BE2C (cell line): ENCODE data around the gene TSPAN32.
"Not testable (repeated sequence)": the region's sequence is repeated elsewhere in the genome, so short reads cannot be mapped to it uniquely, and the experiment has no call there.

Source experiments
- DNase-seq: peaks from one replicate; pipeline ENCODE4 v3.0.0-alpha.2; 2020
- H3K27me3 ChIP-seq: fragments of 250-450 bp; sonication (Bioruptor Pico); 2 replicates; pipeline ENCODE4 v1.5.1; 2020; ENCODE audit warnings: mild to moderate bottlenecking
- H3K36me3 ChIP-seq: fragments of 250-450 bp; sonication (Bioruptor Pico); 2 replicates; pipeline ENCODE4 v1.5.1; 2020; ENCODE audit warnings: mild to moderate bottlenecking
- H3K4me1 ChIP-seq: fragments of 250-450 bp; sonication (Bioruptor Pico); 2 replicates; pipeline ENCODE4 v1.5.1; 2020
- H3K4me3 ChIP-seq: 2 replicates; pipeline ENCODE4 v1.5.1; 2011; ENCODE audit warnings: low read depth, low read length
- H3K9me3 ChIP-seq: fragments of 250-450 bp; sonication (Bioruptor Pico); 2 replicates; pipeline ENCODE4 v1.5.1; 2020
- CTCF ChIP-seq: IDR thresholded peaks from 2 replicates; pipeline ENCODE4 v1.5.1; 2012; ENCODE audit warnings: mild to moderate bottlenecking, low read depth, low read length

Gene TSPAN32

GRCh38 chr11:2277933-2278523 lies 23.8 kb upstream of the TSPAN32 start:
- no peaks in the 10 kb centered on the region for H3K4me1 ChIP-seq
- H3K9me3 ChIP-seq = no peaks in the 10 kb centered on the region
- no peak for DNase-seq
- no peaks in the 10 kb centered on the region for H3K27me3 ChIP-seq
- H3K4me3 ChIP-seq = no peak overlapping the region
- no peak for TF ChIP-seq CTCF
- no peaks in the 10 kb centered on the region for H3K36me3 ChIP-seq

- no peak for TF ChIP-seq CTCF
- no peaks in the 10 kb centered on the region for H3K27me3 ChIP-seq
These were observed 21.6 kb upstream of the TSPAN32 start for GRCh38 chr11:2280208-2280607.

GRCh38 chr11:2286350-2286749 lies 15.5 kb upstream of the TSPAN32 start:
- not testable (repeated sequence) for H3K27me3 ChIP-seq, H3K36me3 ChIP-seq, H3K4me3 ChIP-seq, H3K9me3 ChIP-seq, H3K4me1 ChIP-seq
- peak; percentile 3 for DNase-seq

More at GRCh38 chr11:2280208-2280607, 21.6 kb upstream of the TSPAN32 start:
- H3K36me3 ChIP-seq = no peaks in the 10 kb centered on the region
- no peaks in the 10 kb centered on the region for H3K9me3 ChIP-seq
- DNase-seq = no peak
- H3K4me3 ChIP-seq = no peak overlapping the region
- no peaks in the 10 kb centered on the region for H3K4me1 ChIP-seq

GRCh38 chr11:2287091-2287490 lies 14.7 kb upstream of the TSPAN32 start:
- Histone ChIP-seq H3K9me3 (no peaks in the 10 kb centered on the region), H3K27me3 (no peaks in the 10 kb centered on the region), H3K4me3 (no peak overlapping the region), H3K4me1 (no peaks in the 10 kb centered on the region; the same call in 1 of the 2 replicates), H3K36me3 (no peaks in the 10 kb centered on the region)
- no peak for TF ChIP-seq CTCF
- peak; percentile 2 for DNase-seq

GRCh38 chr11:2289350-2289749 lies 12.5 kb upstream of the TSPAN32 start:
- DNase-seq = no peak
- Histone ChIP-seq H3K4me1 (no peaks in the 10 kb centered on the region; the same call in 1 of the 2 replicates), H3K9me3 (no peaks in the 10 kb centered on the region), H3K36me3 (no peaks in the 10 kb centered on the region), H3K4me3 (no peak overlapping the region), H3K27me3 (no peaks in the 10 kb centered on the region)
- no peak for TF ChIP-seq CTCF

GRCh38 chr11:2289859-2290258 lies 12.0 kb upstream of the TSPAN32 start:
- H3K4me3 ChIP-seq = no peak overlapping the region
- no peaks in the 10 kb centered on the region; the same call in 1 of the 2 replicates for H3K4me1 ChIP-seq
- no peak for DNase-seq
- H3K9me3 ChIP-seq = no peaks in the 10 kb centered on the region
- TF ChIP-seq CTCF = no peak
- H3K27me3 ChIP-seq = no peaks in the 10 kb centered on the region
- no peaks in the 10 kb centered on the region for H3K36me3 ChIP-seq
